DMS153 treated with DMSO at 0.1 percent for 48 hours (cell line): ENCODE results near the gene SLC1A1.
"Not testable (repeated sequence)": the region's sequence is repeated elsewhere in the genome, so short reads cannot be mapped to it uniquely, and the experiment has no call there.

Source experiments
- DNase-seq: peaks from one replicate; lab custom pipeline; 2025; ENCODE audit not compliant: unreplicated experiment; lab: John Stamatoyannopoulos, UW

Gene SLC1A1

DNA sequence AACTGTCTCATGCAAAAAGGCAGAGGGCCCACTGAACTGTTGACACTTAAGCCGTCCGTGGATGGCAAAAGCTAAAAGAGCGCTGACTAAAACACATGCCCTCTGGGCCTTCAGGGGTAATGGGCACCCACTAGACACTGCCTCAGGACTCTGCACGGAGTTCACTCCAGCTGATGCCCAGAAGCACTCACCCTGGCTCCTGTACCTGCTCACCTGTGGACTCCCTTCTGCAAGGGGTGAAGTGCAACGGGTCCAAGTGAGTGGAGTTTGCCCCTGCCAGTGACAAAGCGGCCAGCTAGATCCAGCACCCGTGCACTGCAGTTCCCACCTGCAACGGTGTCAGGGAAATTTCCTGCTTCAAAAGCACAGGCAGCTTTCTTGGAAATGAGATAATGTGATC lies 50.2 kb downstream of the SLC1A1 start:
- DNase-seq = no peak

- no peak for DNase-seq
These were observed 51.0 kb downstream of the SLC1A1 start for GRCh38 chr9:4541281-4541680.

- DNase-seq = no peak
These were observed 51.6 kb downstream of the SLC1A1 start for GRCh38 chr9:4541856-4542255.

- not testable (repeated sequence) for DNase-seq
These were observed 54.4 kb downstream of the SLC1A1 start for GRCh38 chr9:4544714-4545113.

- no peak for DNase-seq
These were observed 56.7 kb downstream of the SLC1A1 start for GRCh38 chr9:4547016-4547415.

- DNase-seq = no peak
These were observed 58.8 kb downstream of the SLC1A1 start for GRCh38 chr9:4548811-4549725.

DNA sequence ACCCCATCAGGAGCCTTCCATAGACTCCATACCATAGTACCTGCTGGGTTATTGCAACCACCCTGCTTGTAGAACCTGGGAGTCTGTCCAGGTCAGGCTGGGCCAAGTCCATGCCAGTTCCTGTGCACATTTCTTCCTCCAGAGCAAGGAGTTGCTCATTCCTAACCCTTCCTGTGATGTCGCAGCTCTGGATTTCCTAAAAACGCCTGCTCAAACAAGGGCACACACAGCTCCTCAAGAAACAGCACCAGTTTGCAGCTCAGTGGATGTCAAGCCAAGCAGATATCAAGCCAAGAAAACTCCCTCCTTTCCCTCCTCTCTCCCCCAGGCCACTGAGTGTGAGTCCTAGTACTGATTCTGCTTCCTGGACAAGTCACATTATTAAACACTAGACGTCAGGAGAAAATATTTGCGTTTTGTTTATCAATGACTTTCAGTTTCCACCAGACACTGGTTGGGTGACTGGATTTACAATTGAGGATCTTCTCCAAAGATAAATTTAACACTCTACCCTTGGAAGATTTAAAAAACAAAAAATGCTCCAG lies 59.6 kb downstream of the SLC1A1 start:
- no peak for DNase-seq

- no peak for DNase-seq
These were observed 60.7 kb downstream of the SLC1A1 start for GRCh38 chr9:4550777-4551484.

DNA sequence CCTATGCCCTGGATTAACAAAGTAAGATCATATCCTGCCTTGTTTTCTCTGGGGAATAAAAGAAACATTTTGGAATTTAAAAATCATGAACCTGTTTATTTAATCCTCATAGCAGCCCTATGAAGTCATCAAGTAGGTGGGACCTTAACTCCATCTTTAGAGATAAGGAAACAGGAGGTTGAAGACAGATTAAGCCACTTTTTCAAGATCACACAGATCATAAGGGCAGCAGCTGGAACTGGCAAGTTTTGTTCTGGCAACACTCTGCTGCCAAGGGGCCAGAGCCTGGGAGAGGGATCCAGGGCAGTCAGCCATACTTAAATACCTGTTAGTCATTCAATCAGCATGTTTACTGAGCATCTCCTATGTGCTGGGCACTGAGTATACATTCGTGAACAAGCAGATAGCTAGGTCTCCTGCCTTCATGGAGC lies 63.7 kb downstream of the SLC1A1 start:
- no peak for DNase-seq

DNA sequence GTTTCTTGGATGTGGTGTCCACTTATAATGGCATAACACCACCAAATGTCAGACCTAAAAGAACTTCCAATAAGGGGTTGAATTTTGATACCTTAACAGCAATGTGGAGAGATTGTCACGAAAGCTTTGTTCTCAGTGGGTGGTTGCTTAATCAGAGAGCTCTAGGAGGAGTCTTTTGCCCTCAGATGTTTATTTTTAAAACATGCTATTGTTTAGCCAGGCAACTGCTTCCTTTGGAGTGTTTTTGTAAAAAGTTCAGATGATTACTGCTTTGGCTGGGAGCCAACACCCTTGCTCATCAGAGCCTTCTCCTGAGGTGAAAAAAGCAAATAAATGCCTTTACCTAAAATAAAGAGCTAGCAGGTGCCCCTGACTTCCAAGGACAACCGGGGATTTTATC lies 65.0 kb downstream of the SLC1A1 start:
- DNase-seq = no peak

DNA sequence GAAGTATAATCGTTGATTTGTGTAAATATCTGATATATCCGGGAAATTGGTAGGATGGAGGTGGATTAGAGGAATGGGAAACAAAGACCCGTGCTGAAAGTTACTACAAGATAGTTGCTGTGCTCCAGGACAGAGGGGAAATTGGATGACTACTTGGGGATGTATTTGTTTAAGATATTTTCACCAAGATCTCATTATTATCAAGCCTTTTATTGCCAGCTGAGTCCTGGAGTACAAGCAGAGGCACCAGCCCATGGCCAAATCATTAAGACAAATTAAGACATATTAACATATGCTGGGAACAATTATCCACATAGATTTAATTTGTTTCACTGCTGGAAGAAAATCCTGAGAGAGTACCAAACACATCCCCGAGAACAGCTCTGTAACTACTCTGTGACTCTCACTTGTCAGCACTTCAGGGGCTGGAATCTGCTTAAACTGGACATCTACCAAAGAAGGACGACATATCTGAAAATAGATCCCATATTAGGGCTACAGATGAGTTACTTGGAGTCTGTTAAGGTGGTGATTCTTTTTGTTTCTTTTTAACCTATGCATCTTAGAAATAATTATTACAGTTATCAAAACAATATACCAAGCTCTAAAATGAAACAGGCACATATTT lies 68.2 kb downstream of the SLC1A1 start:
- DNase-seq = no peak

GRCh38 chr9:4559261-4560182 lies 69.3 kb downstream of the SLC1A1 start:
- DNase-seq = no peak

DNA sequence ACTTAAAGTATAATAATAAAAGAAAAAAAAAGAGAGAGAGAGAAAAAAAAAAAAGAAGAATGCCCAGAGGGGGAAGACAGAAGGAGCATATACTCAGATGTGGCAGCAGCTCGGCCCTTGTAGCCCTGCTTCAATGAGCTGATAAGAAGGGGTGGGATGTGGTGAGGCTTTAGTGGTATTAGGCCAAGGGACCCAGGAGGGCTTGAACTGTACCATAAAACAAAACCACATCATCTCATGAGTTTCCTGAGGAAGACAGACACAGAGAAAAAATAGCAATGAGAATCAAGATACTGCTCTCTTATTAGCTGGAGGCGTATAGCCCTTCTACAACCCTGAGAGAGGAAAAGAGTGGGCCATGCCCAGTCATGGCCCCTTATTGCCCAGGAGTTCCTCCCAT lies 72.8 kb downstream of the SLC1A1 start:
- no peak for DNase-seq

GRCh38 chr9:4566806-4567205 lies 76.5 kb downstream of the SLC1A1 start:
- no peak for DNase-seq

GRCh38 chr9:4567601-4568000 lies 77.3 kb downstream of the SLC1A1 start:
- no peak for DNase-seq

GRCh38 chr9:4569101-4569500 lies 78.8 kb downstream of the SLC1A1 start:
- DNase-seq = no peak

- no peak for DNase-seq
These were observed 82.0 kb downstream of the SLC1A1 start for GRCh38 chr9:4572184-4572826.

DNA sequence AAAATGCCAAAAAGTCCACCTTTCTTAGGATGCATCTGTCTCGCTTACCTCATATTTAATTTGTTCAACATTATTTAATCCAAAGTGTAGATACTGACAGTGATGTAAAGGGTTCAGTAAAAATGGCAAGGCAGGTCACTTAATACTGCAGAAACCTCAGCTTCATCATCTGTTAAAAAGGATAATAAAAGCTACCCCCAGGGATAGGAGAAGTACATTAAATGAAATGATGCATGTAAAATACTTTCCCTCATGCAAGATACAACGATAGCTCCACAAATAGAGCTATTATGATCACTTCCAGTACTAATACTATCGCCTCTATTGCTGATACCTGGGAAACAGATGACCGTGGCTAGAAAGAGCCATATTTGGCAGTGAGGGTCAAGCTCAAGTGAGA lies 82.9 kb downstream of the SLC1A1 start:
- no peak for DNase-seq

DNA sequence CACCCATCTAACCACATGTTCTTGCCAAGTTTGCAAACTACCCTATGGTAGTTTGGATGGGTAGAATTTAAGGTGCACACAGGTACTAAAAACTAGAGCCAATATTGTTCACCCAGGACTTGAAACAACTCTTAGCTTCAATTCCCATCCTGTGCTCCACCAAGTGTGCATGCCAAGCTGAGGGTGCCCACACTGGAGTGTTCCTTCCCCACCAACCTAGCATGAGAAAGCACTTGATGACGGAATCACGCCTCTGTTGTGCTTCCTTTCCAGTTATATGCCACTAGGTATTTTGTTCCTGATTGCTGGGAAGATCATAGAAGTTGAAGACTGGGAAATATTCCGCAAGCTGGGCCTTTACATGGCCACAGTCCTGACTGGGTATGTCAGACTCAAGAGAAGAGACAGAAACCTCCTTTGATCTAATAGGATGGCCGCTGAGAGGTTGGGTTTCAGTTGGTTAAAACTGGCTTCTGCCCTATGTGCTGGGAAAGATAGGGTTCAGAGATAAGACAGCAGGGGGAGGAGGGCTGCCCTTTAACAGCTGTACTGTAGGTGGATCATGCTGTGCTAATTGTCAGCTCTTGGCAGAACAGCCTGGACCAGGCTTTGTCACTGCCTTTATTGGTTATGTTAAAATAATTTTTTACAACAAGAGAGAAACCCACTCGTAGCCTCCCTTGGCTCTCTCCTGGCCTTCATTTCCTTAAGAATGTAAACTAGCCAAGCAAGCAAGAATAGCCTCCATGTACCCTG lies 83.5 kb downstream of the SLC1A1 start:
- no peak for DNase-seq
